Measurements from ENCODE around the gene RPA1.
A peak's percentile ranks its signal among the peaks of the same experiment; 100 is the strongest.
"Not testable (repeated sequence)": the region's sequence is repeated elsewhere in the genome, so short reads cannot be mapped to it uniquely, and the experiment has no call there.

Gene RPA1

DNA sequence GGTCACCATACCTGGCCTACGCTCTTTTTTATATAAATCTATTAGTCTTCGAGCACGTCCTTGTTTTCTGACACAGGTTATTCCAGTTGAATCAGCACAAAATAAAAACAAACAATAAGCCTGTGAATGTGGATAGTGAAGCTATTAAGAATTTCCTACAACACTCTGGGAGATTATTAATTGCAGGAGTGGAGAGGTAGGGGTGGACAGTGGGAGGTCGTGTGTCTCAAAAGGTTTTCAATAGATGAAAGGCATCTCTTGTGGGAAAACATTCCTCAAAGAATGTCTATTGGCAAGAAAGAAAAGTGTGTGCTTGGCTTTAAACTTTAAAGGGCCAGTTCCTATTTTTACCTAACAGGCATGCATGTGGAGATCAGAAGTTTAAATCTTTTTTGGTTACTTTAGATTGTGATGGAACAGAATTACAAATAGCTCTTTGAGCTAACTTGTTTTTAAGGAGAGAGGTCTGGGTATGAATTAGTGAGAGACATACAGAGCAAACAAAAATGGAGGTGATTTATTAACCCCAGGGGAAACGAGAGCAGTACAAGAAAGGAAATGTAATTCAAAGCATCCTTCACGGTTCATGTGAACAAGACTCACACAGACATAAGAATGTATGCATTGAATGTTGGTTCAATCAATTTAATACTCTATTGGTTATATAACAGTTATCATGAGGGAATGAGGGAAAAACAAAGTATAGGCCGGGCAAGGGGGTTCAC is 9.1 kb upstream of the RPA1 start:
- no peak for DNase-seq (ENCODE audit: low spot score)

DNA sequence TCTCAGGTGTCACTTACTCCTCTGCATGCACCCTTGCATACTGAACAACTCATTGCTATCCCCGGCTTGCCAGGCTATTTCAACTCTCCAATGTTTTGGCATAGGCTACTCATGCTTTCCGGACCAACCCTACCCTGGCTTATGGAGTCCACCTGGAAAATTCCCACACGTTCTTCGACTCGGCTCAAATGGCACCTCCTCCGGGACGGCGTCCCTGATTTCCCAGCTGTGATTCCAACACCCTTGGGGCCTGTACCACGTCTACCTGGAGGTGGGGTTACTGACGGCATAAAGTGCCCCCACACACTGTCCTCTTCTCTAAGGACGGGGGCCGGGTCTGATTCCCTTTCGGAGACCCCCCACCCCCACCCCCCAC is 601 bp upstream of the RPA1 start:
- DNase-seq (ENCODE audit: low spot score), result peak; percentile 34

GRCh38 chr17:1830288-1830687 is 483 bp downstream of the RPA1 start:
- peak; percentile 31 for DNase-seq (ENCODE audit: low spot score)

GRCh38 chr17:1834380-1835149 is 4.8 kb downstream of the RPA1 start:
- no peak for DNase-seq (ENCODE audit: low spot score)

- DNase-seq (ENCODE audit: low spot score), result no peak
These were observed 9.7 kb downstream of the RPA1 start for GRCh38 chr17:1839516-1839915.

GRCh38 chr17:1843947-1844346 is 14.1 kb downstream of the RPA1 start:
- no peak for DNase-seq (ENCODE audit: low spot score)

- no peak for DNase-seq (ENCODE audit: low spot score)
These were observed 17.4 kb downstream of the RPA1 start for GRCh38 chr17:1847191-1847590.

DNA sequence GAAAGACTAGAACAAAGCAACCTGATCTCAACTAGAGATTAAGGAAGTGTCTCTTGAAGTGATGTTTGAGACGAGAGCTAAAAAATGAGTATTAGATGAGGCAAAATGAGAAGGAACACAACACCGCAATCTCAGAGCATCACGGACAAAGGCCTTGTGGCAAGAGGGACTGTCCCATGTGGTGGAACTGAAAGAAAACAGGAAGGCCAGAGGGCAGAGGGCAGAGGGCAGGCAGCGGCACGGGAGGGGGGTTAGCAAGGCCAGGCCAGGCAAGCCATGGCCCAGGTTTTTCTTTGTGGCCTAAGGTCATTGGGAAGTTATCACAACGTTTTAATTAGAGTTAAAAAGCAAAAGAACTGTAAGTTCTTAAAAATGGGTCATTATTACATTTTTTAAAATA is 22.5 kb downstream of the RPA1 start:
- DNase-seq (ENCODE audit: low spot score), result no peak

GRCh38 chr17:1853698-1854097 is 23.9 kb downstream of the RPA1 start:
- DNase-seq (ENCODE audit: low spot score), result no peak

DNA sequence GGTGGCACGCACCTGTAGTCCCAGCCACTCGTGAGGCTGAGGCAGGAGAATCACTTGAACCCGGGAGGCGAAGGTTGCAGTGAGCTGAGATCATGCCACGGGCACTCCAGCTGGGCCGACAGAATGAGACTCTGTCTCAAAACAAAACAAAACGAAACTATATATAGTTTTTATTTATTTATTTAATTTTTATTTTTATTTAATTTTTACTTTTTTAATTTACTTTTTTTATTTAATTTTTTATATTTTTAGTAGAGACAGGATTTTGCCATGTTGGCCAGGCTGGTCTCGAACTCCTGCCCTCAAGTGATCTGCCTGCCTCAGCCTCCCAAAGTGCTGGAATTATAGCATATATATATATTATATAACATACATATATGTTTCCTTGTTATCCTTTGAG is 26.7 kb downstream of the RPA1 start:
- DNase-seq (ENCODE audit: low spot score), result not testable (repeated sequence)

- no peak for DNase-seq (ENCODE audit: low spot score)
These were observed 31.2 kb downstream of the RPA1 start for GRCh38 chr17:1860978-1861377.

DNA sequence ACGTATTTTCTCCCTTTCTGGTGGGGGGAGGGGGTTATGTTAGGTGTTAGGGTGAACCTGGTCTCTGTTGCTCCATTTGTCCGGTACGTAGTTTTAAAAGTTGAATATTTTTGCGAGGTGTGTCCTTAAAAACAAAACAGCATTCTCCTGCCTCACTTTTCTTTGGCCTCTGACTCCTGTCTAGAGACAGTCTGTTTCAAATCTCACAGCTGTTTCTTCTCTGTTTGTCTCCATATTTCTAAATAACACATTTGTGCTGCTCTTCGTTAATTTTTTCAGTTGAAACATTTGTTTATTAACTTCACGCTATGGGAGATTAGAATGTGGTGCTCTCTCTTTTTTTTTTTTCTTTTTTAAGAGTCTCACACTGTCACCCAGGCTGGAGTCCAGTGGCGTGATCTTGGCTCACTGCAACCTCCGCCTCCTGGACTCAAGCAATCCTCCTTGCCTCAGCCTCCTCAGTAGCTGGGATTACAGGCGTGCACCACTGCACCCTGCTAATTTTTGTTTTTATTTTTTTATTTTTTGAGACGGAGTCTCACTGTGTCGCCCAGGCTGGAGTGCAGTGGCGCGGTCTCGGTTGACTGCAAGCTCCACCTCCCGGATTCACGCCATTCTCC is 31.7 kb downstream of the RPA1 start:
- DNase-seq (ENCODE audit: low spot score), result no peak

DNA sequence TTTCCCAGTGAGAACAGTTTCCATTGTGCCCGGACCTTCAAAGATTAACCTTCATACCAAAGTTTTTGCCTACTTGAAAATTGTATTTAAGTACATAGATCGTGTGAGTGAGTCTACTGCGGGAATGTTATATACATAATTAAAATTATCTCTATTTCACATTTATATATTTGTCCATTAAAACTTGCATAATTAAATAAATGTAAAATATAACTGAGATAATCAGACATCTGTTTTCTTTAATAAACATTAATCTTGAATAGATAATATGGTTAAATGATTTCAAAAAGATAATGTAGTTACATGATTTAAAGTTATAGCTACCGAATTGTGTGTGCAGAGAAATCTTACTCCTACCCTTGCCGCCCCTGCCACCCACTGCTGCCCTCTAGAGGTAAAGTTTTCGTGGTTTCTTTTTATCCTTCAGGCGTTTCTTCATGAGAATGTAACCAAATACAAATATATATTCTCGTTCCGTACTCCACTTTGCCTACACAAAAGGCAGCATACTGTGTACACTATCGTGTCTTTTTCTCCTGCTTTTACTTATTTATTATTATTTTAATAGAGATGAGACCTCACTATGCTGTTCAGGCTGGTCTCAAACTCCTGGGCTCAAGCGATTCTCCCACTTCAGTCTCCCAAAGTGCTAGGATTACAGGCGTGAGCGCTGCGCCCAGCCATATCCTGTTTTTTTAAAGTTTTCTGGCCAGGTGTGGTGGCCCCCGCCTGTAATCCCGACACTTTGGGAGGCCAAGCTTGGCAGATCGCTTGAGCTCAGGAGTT is 35.6 kb downstream of the RPA1 start:
- DNase-seq (ENCODE audit: low spot score), result peak; percentile 45

DNA sequence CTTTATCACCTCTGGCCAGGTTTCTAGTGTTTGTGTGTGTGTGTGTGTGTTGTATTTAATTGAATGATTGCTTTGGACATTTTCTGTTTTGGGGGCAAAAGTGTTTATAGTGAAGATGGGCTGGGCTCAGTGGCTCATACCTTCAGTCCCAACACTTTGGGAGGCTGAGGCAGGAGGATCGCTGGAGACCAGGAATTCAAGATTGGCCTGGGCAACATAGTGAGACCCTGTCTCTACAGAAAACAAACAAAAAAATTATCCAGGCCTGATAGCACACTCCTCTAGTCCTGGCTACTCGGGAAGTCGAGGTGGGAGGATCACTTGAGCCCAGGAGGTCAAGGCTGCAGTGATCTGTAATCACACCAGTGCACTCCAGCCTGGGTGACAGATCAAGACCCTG is 37.5 kb downstream of the RPA1 start:
- DNase-seq (ENCODE audit: low spot score), result no peak

GRCh38 chr17:1868090-1868489 is 38.3 kb downstream of the RPA1 start:
- no peak for DNase-seq (ENCODE audit: low spot score)

GRCh38 chr17:1870592-1870991 is 40.8 kb downstream of the RPA1 start:
- DNase-seq (ENCODE audit: low spot score), result no peak

- DNase-seq (ENCODE audit: low spot score), result no peak
These were observed 42.0 kb downstream of the RPA1 start for GRCh38 chr17:1871756-1872155.

- DNase-seq (ENCODE audit: low spot score), result no peak
These were observed 42.4 kb downstream of the RPA1 start for GRCh38 chr17:1872254-1872653.

GRCh38 chr17:1872976-1873375 is 43.2 kb downstream of the RPA1 start:
- DNase-seq (ENCODE audit: low spot score), result no peak

DNA sequence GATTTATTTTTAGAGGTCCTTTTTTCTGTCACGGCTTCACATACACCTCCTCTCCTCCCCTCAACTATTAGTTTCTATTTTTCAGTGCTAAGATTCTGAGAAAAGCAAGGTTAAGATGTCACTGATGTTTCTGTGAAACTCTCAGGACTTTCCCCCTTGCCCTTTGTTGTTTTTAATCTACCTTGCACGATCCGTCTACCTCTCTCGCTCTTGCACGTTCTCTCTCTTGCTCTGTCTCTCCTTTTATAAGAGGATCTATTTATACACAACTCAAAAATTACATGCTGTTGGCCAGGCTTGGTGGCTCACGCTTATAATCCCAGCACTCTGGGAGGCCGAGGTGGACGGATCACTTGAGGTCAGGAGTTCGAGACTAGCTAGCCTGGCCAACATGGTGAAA is 43.6 kb downstream of the RPA1 start:
- no peak for DNase-seq (ENCODE audit: low spot score)

- DNase-seq (ENCODE audit: low spot score), result no peak
These were observed 45.8 kb downstream of the RPA1 start for GRCh38 chr17:1875597-1875996.

DNA sequence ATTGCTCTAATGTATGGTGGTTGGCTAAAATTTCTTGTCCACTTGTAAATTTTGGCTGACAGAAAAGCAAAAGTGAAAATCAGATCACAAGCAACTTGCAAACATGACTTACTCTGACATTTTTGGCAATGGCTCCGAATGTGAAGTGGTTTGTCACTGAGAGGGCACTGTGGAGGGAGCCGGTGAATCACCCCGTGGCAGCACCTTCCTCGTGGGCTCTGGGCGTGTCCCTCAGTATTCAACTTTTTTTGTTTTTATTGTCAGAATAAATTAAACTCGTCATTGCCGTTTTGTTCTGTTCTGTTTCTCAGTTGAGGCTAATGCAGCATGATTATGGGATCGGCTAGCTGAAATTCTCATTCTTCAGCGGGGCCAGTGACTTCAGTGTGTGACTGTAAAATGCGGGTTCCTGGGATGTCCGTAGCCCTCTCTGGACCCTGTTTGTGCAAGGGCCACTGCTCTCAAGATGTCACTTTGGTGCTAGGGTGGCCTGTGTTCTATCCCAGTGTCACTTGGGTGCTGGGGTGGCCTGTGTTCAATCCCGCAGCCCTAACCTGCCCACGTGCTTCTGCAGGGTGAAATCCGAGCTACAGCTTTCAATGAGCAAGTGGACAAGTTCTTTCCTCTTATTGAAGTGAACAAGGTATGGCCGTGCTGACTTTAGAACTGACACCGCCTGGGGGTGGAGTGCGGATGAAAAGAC is 48.8 kb downstream of the RPA1 start:
- DNase-seq (ENCODE audit: low spot score), result peak; percentile 16

All from kidney tubule cell (primary cell).